ENCODE data around the gene CDH3.

GRCh38 chr16:68617734-68618133 lies 27.4 kb upstream of the CDH3 start:
- TF ChIP-seq, protein P1, sequence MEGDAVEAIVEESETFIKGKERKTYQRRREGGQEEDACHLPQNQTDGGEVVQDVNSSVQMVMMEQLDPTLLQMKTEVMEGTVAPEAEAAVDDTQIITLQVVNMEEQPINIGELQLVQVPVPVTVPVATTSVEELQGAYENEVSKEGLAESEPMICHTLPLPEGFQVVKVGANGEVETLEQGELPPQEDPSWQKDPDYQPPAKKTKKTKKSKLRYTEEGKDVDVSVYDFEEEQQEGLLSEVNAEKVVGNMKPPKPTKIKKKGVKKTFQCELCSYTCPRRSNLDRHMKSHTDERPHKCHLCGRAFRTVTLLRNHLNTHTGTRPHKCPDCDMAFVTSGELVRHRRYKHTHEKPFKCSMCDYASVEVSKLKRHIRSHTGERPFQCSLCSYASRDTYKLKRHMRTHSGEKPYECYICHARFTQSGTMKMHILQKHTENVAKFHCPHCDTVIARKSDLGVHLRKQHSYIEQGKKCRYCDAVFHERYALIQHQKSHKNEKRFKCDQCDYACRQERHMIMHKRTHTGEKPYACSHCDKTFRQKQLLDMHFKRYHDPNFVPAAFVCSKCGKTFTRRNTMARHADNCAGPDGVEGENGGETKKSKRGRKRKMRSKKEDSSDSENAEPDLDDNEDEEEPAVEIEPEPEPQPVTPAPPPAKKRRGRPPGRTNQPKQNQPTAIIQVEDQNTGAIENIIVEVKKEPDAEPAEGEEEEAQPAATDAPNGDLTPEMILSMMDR (IDR thresholded peaks at IDR 0.05): no peak
- no peak for TF ChIP-seq POLR2A (IDR thresholded peaks at IDR 0.05)
